Renal cortical epithelial cell (primary cell): ENCODE measurements around the gene LTA. TPM values are rescaled to one million over a fixed set of nuclear protein-coding genes. Genes with fewer than 3 reads are reported as not detected.

Experiments used
- DNase-seq: peaks from one replicate; pipeline ENCODE4 v3.0.0-alpha.2; 2011; ENCODE audit warnings: low read depth
- total RNA-seq: library from RNA; depleted of rRNA; stranded (reverse); fragments of >200 nt; gene quantifications from 2 replicates; pipeline ENCODE4 v1.2.3, GENCODE V29; 2014

The LTA gene
- total RNA-seq, 1 donor from 2014 or later = not detected

DNA sequence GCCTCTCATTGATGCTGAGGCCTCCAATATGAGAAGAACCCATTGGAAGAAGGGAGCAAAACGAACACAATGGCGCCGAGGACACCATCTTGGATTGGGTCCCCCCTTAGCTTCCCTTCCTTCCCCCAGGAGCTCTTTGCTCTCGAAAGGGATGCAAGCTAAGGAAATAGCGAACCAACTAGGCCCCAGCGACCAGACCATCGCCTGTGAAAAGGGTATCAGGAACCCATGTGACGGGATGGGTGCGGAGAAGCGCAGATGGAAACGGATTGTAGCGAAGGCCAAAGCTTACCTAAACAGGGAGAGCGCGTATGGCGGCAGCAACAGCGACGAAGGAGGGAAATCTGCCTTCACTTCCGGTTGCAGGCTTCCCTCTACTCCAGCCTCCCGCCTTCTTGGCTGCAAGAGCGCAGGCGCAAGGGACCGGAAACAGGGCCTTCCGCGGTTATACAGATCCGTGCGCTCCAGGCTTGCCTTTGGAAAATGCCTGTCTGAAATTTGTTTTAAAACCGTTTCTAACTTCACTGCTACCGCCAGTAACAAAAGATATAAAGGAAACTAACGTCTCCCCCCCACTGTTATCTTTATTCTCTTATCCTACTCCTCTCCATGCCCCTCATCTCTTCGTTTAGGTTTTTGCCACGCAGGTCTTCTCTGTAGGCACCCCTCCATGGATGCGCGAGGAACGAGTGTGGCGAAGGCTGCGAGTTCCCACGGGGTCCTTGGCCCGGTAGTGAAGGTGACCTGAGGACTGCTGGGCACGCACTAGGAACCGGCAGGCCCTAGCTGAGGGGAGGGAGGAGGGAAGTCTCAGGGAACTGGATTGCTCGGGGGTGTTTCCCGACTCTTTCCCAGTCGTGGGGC is 30.2 kb upstream of the LTA start, which contains the start of gene DDX39B:
Gene DDX39B, minus strand, starts transcription at position 346 of the 864 bp plus-strand sequence. CDS start 1,471 bp downstream, outside the sequence.
- peak; percentile 94 for DNase-seq

GRCh38 chr6:31543639-31544038 is 28.4 kb upstream of the LTA start:
- DNase-seq = no peak

GRCh38 chr6:31544676-31545075 is 27.4 kb upstream of the LTA start:
- no peak for DNase-seq

DNA sequence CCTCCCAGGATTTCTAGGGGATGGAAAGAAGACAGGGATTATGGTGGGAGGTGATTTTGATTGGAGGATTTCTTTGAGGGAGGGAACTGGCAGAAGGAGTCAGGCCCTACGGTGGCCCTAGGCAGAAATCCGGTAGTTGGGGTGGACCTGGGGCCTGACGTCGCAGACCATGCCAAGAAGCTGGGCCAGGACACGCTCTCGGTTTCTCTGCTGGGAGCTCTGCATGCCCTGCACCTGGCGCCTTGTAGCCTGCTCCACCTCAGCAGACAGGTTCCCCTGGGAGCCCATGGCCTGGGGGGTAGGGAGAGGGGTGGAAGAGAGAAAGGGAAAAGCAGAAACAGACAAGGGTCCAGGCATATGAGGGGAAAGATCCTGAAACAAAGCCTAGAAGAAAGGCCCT is 26.8 kb upstream of the LTA start:
- no peak for DNase-seq

GRCh38 chr6:31546339-31546957 is 25.6 kb upstream of the LTA start, which contains the start of gene ATP6V1G2:
Gene ATP6V1G2 (minus strand): TSS chr6:31546608. CDS start chr6:31546559, 49 bp downstream.
- DNase-seq = peak; percentile 85

DNA sequence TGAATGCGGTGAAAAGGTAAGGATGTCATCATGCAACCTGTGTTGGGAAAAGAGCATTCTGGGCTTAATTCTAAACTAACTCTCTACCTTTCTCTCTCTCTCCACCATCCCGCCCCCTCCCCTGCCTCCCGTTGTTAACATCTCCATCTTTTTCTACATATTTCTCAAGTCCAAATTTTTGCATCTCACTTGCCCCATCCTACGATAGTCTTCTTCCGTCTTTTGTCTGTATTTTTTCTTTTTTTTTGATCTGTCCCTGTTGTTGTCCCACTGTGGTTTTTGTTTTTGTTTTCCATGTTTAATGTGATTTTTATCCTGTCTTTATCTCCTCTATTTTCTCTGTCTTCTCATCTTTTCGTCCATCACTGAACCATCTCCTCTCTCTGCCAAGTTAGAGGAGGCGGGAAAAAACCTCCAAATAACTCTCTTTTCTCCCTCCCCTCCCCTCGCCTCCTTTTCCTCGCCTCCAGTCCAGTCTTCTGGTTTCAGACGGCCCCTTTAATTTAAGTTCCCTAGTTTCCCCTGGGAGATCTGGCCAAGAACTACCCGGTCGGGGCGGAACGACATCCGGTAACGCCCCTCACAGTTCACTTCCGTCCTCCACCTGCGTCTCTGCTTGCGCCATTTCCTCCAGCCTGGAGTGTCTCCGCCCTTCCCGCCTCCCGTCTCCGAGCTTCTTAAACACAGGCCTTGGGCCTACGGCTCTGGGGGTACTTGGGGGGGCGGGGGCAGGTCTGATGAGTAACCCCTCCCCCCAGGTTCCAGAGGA is 24.9 kb upstream of the LTA start, which contains the start of gene NFKBIL1:
Gene NFKBIL1, plus strand, starts transcription at position 651 of the 769 bp plus-strand sequence. Its CDS starts 87 bp downstream, at position 738.
- DNase-seq = peak; percentile 94

DNA sequence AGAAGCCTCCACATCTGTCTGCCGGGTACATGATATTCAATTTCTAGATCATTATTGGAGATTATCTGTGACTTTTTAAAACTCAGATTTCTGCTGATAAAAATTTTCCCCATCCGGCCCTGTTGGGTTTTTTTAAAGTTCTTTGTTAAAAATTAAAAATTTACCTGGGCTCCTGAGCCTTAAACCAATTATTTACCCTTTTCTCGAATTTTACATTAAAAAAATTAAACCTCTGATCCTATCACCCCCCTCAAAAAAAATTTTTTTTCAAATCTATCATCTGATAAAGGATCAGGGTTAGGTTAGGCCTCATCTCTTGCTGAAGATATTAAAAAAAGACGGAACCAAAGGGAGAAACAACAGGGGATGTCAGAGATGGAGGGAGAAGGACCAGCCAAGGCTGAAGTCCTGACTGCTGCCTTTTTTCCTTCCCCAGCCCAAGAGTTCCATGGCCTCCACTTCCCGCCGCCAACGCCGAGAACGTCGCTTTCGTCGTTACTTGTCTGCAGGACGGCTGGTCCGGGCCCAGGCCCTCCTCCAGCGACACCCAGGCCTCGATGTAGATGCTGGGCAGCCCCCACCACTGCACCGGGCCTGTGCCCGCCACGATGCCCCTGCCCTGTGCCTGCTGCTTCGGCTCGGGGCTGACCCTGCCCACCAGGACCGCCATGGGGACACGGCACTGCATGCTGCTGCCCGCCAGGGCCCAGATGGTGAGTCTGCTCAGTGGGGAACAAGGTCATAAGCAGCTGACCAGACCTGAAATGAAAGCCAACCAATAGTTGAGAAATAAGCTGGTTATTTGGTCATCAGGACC is 24.2 kb upstream of the LTA start:
- DNase-seq = no peak

GRCh38 chr6:31548544-31548873 is 23.6 kb upstream of the LTA start:
- no peak for DNase-seq

GRCh38 chr6:31551371-31551770 is 20.7 kb upstream of the LTA start:
- DNase-seq = peak; percentile 47

DNA sequence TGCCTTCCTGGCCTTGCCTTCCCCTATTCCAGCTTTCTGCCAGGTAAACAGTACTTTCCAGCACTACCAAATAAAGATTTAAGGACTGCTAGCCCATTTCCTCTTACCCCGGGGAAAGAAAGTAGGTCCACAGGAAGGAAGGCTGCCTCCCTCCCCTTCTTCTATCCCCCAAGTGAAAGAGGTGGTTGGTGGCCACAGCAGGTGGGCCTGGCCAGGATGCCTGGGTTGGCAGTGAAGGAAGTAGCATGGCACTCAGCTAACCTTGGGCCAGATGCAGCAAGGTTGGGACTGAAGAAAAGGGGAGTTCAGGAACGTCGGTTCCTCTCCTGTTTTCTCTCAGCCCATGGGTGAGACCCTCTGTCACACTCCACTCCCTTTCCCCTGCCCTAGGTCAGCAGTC is 15.8 kb upstream of the LTA start:
- no peak for DNase-seq

DNA sequence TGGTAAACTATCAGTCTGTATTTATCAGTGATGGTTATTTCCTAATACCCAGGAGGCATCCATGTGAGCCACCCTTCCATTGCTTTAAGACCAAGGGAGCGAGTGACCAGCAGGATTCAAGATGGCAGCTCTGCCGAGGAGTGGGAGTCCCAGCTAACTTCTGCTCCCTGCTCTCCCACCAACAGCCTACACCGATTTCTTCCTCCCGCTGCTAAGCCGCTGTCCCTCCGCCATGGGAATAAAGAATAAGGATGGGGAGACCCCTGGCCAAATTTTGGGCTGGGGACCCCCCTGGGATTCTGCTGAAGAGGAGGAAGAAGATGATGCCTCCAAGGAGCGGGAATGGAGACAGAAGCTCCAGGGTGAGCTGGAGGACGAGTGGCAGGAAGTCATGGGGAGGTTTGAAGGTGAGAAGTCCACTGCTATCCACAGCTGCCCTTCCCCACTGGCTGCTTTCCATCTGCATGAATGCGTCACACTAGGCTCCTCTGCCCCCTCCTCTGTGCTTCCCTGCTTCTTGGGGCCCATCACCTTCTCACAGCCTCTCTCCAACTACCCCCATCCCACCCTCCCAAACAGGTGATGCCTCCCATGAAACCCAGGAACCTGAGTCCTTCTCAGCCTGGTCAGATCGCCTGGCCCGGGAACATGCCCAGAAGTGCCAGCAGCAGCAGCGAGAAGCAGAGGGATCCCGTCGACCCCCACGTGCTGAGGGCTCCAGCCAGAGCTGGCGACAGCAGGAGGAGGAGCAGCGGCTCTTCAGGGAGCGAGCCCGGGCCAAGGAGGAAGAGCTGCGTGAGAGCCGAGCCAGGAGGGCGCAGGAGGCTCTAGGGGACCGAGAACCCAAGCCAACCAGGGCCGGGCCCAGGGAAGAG is 14.4 kb upstream of the LTA start:
- no peak for DNase-seq

DNA sequence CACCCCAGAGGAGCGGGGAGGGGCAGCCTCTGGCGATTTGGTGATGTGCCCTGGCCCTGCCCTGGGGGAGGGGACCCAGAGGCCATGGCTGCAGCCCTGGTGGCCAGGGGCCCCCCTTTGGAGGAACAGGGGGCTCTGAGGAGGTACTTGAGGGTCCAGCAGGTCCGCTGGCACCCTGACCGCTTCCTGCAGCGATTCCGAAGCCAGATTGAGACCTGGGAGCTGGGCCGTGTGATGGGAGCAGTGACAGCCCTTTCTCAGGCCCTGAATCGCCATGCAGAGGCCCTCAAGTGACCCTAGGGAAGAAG is 13.8 kb upstream of the LTA start:
- no peak for DNase-seq

- DNase-seq = no peak
These were observed 13.2 kb upstream of the LTA start for GRCh38 chr6:31558631-31559500.

DNA sequence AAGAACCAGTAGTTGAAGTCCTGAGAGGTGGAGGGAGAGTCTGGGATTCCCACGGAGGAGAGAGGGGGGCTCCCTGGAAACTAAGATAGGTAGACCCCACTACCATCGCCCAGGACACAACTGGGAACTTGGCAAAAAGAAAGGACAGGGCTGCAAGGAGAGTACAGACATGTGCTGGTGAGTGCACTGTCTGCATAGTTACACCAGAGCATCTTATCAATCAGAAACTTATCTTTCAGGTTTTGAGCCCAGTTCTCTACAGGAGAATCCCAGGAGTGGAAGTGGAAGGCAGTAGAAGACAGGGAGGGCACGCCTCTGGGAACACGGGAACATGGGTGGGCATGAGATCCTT is 12.5 kb upstream of the LTA start:
- no peak for DNase-seq

DNA sequence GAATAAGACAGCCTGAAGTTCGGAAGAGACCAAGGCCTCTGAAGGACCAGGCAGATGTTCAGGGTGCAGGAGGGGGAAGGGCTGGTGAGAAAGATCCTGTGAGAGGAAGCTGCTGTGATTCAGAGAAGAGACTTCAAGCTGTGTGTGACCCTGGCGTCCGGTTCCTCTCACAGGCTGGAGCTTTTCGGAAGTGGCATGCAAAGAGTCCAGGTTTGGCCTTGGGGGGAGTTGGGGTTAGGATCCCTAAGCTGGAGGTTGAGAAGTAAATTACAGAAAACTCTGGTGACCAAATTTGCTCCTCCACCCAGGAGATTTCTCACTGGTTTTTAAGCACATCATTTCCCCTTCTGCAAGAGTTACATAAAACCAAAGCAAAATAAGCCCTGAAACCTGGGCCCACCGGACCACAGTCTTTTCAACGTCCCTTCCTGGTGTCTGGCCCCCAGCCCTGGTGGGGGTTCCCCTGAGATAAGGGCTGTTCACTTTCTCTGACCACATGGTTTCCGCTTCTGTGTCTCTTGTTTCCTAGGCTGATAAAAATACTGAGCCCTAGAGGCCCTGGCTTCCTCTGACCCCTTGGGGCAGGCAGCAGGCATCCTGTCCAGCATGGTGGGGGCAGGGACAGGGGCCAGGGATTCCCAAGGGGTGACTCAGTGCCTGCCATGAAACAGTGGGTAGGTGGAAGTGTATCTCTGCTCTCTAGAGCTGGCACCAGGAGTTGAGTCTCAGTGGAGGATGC is 12.0 kb upstream of the LTA start:
- peak; percentile 80 for DNase-seq

DNA sequence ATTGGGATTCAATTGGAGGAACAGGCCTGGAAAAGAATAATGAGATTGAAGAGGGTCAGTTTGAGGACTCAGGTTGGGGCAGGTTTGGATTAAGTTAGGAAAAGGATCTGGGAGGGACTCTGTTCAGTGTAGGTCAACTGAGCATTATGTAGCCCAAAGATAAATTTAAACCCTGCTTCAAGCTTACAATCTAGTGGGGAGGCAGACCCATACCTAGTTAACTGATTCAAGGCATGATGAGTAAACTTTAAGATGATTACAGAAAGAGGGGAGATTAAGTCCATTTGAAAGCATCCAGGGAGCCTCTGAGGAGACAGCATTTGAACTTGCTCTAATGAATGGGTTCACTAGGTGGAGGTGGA is 11.4 kb upstream of the LTA start:
- no peak for DNase-seq

DNA sequence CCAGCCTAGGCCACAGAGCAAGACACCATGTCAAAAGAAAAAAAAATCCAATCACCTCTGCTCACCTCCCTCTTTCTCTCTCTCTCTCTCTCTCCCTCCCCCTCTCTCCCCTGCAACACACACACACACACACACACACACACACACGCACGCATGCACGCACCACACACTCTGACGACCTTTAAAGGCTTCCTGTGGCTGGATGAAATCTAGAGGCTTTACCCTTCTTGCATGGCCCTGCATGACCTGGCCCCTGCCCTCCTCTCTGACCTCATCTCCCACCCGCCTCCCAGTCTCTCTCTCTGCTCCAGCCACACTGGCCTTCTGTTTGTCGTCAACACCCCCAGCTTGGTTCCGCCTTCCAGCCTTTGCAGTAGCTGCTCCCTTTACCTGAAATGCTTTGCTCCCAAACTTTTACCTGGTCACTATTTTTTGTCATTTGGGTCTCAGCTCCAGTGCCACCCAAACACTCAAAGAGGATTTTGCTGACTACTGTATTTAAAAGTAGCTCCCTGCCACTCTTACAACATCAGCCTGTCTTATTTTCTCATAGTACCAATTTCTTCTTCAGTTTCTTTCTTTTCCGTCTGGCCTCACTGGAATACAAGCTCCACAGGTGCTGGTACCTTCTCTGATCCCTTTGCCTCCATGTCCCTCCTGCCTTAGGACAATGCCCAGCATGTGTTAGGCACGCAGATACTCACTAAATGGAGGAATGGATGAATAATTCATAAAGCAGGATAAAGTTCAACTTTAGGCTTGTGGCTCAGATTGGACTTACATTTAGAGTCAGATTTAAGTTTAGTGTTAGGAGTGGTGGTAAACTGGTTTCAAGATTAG is 4.3 kb upstream of the LTA start:
- DNase-seq = no peak

GRCh38 chr6:31568537-31568961 is 3.5 kb upstream of the LTA start:
- DNase-seq = no peak
